K562 (cell line): ENCODE measurements around the gene CCT5.

Experiments used
- CTCF ChIP-seq, 3 experiments: IDR thresholded peaks in 2 of 3; conservative IDR thresholded peaks in 1 of 3; 2 replicates each; pipeline ENCODE4 v1.5.1; 2011 to 2012; ENCODE audit warnings: low read length in 3 of 3, mild to moderate bottlenecking in 3 of 3, control low read depth in 2 of 3, improper control_type of control experiment in 1 of 3, inconsistent platforms in 1 of 3, low read depth in 1 of 3, mixed read lengths in 1 of 3, moderate library complexity in 1 of 3; ENCODE audit not compliant: insufficient read depth in 2 of 3
- LARP7 ChIP-seq: fragments of 450-650 bp; IDR thresholded peaks from 2 replicates; pipeline ENCODE4 v1.6.1; 2016
- MYC ChIP-seq, 2 experiments: fragments of 250-450 bp in 1 of 2; sonication (Bioruptor Pico) in 1 of 2; IDR thresholded peaks; 2 replicates each; pipeline versions ENCODE4 v1.5.1 to v1.6.1; 2012 to 2021; ENCODE audit warnings: low read depth in 2 of 2, borderline replicate concordance in 1 of 2, improper control_type of control experiment in 1 of 2, low read length in 1 of 2, mild to moderate bottlenecking in 1 of 2, moderate library complexity in 1 of 2
- POLR2A ChIP-seq: fragments of 450-650 bp; conservative IDR thresholded peaks from 2 replicates; pipeline ENCODE4 v1.6.1; 2016

GRCh38 chr5:10308844-10309243 is 58.8 kb downstream of the CCT5 start:
- no peak for TF ChIP-seq MYC (IDR thresholded peaks at IDR 0.05; ENCODE audit: low read depth, low read length)
- no peak for TF ChIP-seq MYC (CRISPR knock-in tag; IDR thresholded peaks at IDR 0.05; ENCODE audit: borderline replicate concordance, low read depth)
- no peak; the same call in 1 of the 2 replicates for TF ChIP-seq POLR2A
- TF ChIP-seq LARP7, result no peak
- no peak for TF ChIP-seq CTCF (IDR thresholded peaks at IDR 0.05 in 2 of 3, conservative IDR thresholded peaks at IDR 0.05 in 1 of 3; ENCODE audit: insufficient read depth in 2 of 3, low read depth in 1 of 3, low read length in 3 of 3)
